K562 (cell line): ENCODE data around the gene TOM1L2. TPM values are rescaled to one million over a fixed set of nuclear protein-coding genes. Genes with fewer than 3 reads are reported as not detected.

Experiments
- ATAC-seq: fragments of 200-7000 bp; cut with Tn5 transposase; 3 replicates; pipeline ENCODE4 v1.9.1; 2020; ENCODE audit warnings: moderate library complexity
- BruUV-seq: library from RNA; stranded (reverse); fragments of 400-500 nt; replicated peaks from 2 replicates; lab custom pipeline; 2021; lab: Mats Ljungman, UMichigan
- CTCF ChIA-PET: fragments of 300-600 bp; formaldehyde crosslinking; extraction: SDS; loops from one replicate; lab custom pipeline; 2021; ENCODE audit warnings: low intra/inter-chr PET ratio; lab: Yijun Ruan, JAX
- POLR2A ChIA-PET: fragments of 300-600, 350-650 bp; sonication (Branson Sonifier 250); formaldehyde crosslinking; extraction: SDS; loops from one replicate; lab custom pipeline; 2021; ENCODE audit warnings: antibody characterized with exemption, inconsistent platforms; lab: Yijun Ruan, JAX
- DNase-seq, 4 experiments: peaks; one replicate each; pipeline versions ENCODE4 v3.0.0 to v3.0.0-alpha.2; 2011 to 2018; ENCODE audit warnings: low spot score in 3 of 4, mixed read lengths in 3 of 4; ENCODE audit errors: extremely low read depth in 1 of 4
- FAIRE-seq: peaks from 2 replicates; lab custom pipeline; 2011; peaks lifted over from hg19 to GRCh38; lab: Jason Lieb, UNC
- H2AFZ ChIP-seq: 2 replicates; pipeline ENCODE4 v1.6.0; 2011; ENCODE audit warnings: low read depth, low read length, control low read depth, inconsistent platforms
- H3K27ac ChIP-seq: fragments of 200-600 bp; 3 replicates; pipeline ENCODE4 v1.8.0; 2011; ENCODE audit warnings: low read depth, mild to moderate bottlenecking, control low read depth, inconsistent platforms, low read length, moderate library complexity, mixed read lengths; ENCODE audit errors: extremely low read depth
- H3K27me3 ChIP-seq, 2 experiments: fragments of 300-600 bp in 1 of 2; 2 replicates in 1 of 2; 3 replicates in 1 of 2; pipeline versions ENCODE4 v1.6.0 to v1.8.0; 2011; ENCODE audit warnings: inconsistent platforms in 2 of 2, low read length in 2 of 2, mild to moderate bottlenecking in 1 of 2, mixed read lengths in 1 of 2, moderate library complexity in 1 of 2; ENCODE audit not compliant: control insufficient read depth in 2 of 2, insufficient read depth in 2 of 2
- H3K36me3 ChIP-seq: fragments of 300-600 bp; 3 replicates; pipeline ENCODE4 v1.8.0; 2011; ENCODE audit warnings: mild to moderate bottlenecking, low read length, inconsistent platforms; ENCODE audit not compliant: control insufficient read depth, insufficient read depth
- H3K4me1 ChIP-seq, 2 experiments: fragments of 200-600 bp in 1 of 2; replicated peaks in 1 of 2; 2 replicates in 1 of 2; 3 replicates in 1 of 2; pipeline versions ENCODE4 v1.5.1 to v1.8.0; 2011; ENCODE audit warnings: inconsistent platforms in 2 of 2, low read length in 2 of 2, mild to moderate bottlenecking in 1 of 2, mixed read lengths in 1 of 2, moderate library complexity in 1 of 2; ENCODE audit not compliant: control insufficient read depth in 2 of 2, insufficient read depth in 2 of 2
- H3K4me2 ChIP-seq: 2 replicates; pipeline ENCODE4 v1.6.1; 2011; ENCODE audit warnings: low read length, control low read depth, inconsistent platforms, mixed read lengths; ENCODE audit not compliant: insufficient read depth
- H3K4me3 ChIP-seq: fragments of 200-600 bp; sonication (generic), shearing (Covaris generic); 2 replicates; pipeline ENCODE4 v1.5.1; 2016; ENCODE audit warnings: control low read depth, inconsistent platforms
- H3K79me2 ChIP-seq: fragments of 200-600 bp; 3 replicates; pipeline ENCODE4 v1.8.0; 2011; ENCODE audit warnings: low read length, inconsistent platforms; ENCODE audit not compliant: control insufficient read depth, insufficient read depth
- H3K9ac ChIP-seq, 2 experiments: 2 replicates each; pipeline versions ENCODE4 v1.6.0 to v1.6.1; 2011; ENCODE audit warnings: low read depth in 2 of 2, low read length in 2 of 2, control low read depth in 1 of 2, inconsistent platforms in 1 of 2, mild to moderate bottlenecking in 1 of 2, mixed read lengths in 1 of 2; ENCODE audit not compliant: insufficient read depth in 1 of 2
- H3K9me1 ChIP-seq: one replicate; pipeline ENCODE4 v1.6.0; 2011; ENCODE audit warnings: inconsistent platforms, mild to moderate bottlenecking, low read length, moderate library complexity; ENCODE audit not compliant: control insufficient read depth, insufficient read depth
- H3K9me3 ChIP-seq: replicated peaks from 2 replicates; pipeline ENCODE4 v1.5.1; 2011; ENCODE audit warnings: low read depth, low read length, inconsistent platforms; ENCODE audit not compliant: control insufficient read depth, insufficient read depth
- H4K20me1 ChIP-seq: replicated peaks from 2 replicates; pipeline ENCODE4 v1.6.1; 2011; ENCODE audit warnings: low read length, inconsistent platforms, mixed read lengths; ENCODE audit not compliant: control insufficient read depth, insufficient read depth
- NBN ChIP-seq: fragments of 450-650 bp; IDR thresholded peaks from 2 replicates; pipeline ENCODE4 v1.6.1; 2016; ENCODE audit warnings: low read depth, mild to moderate bottlenecking
- NEUROD1 ChIP-seq: fragments of 150-350 bp; IDR thresholded peaks from 2 replicates; pipeline ENCODE4 v1.6.1; 2014; ENCODE audit warnings: borderline replicate concordance, low read length, low read depth; ENCODE audit not compliant: partially characterized antibody
- OTX1 ChIP-seq: fragments of 450-650 bp; formaldehyde crosslinking; IDR thresholded peaks from 2 replicates; pipeline ENCODE4 v1.4.0; 2022; ENCODE audit warnings: mild to moderate bottlenecking
- POLR2G ChIP-seq: fragments of 200-400 bp; formaldehyde crosslinking; IDR thresholded peaks from 2 replicates; pipeline ENCODE4 v1.6.1; 2017; ENCODE audit warnings: low read depth, mild to moderate bottlenecking, antibody characterized with exemption, low read length, moderate library complexity
- SNRNP70 ChIP-seq: fragments of 200-400 bp; formaldehyde crosslinking; optimal IDR thresholded peaks from 2 replicates; pipeline ENCODE3; 2017; ENCODE audit warnings: low read depth, low read length
- SP1 ChIP-seq: sonication (generic); formaldehyde crosslinking; IDR thresholded peaks from 2 replicates; pipeline ENCODE4 v1.8.1; 2022; ENCODE audit warnings: mild to moderate bottlenecking, missing genetic modification reagents
- SRSF9 ChIP-seq: fragments of 200-400 bp; formaldehyde crosslinking; IDR thresholded peaks from 2 replicates; pipeline ENCODE4 v1.6.1; 2017; ENCODE audit warnings: low read depth, low read length, borderline replicate concordance
- TCF3 ChIP-seq: sonication (generic); formaldehyde crosslinking; IDR thresholded peaks from 2 replicates; pipeline ENCODE4 v1.4.0; 2020; ENCODE audit warnings: mild to moderate bottlenecking, missing genetic modification reagents
- TEAD1 ChIP-seq, 2 experiments: fragments of 450-650 bp in 1 of 2; sonication (generic) in 1 of 2; formaldehyde crosslinking; IDR thresholded peaks; 2 replicates each; pipeline versions ENCODE4 v1.4.0 to v1.8.0; 2020 to 2022; ENCODE audit warnings: mild to moderate bottlenecking in 2 of 2, missing genetic modification reagents in 1 of 2
- ZNF197 ChIP-seq: fragments of 200-800 bp; sonication (Bioruptor generic); IDR thresholded peaks from 2 replicates; pipeline ENCODE4 v1.6.1; 2016; ENCODE audit warnings: low read depth, missing genetic modification characterization, missing compliant biosample characterization
- ZNF507 ChIP-seq: conservative IDR thresholded peaks from 2 replicates; pipeline ENCODE4 v1.6.1; 2017; ENCODE audit warnings: missing genetic modification characterization, missing compliant biosample characterization
- ZNF589 ChIP-seq: fragments of 200-800 bp; sonication (Bioruptor generic); IDR thresholded peaks from 2 replicates; pipeline ENCODE4 v1.6.1; 2016; ENCODE audit warnings: low read depth, missing genetic modification characterization, missing compliant biosample characterization
- WGBS: fragments of 100-300 bp; shearing (Covaris generic); methylation state at CpG from one replicate; pipeline ENCODE4 v1.1.6; 2016; ENCODE audit warnings: low coverage, mixed read lengths; ENCODE audit not compliant: insufficient coverage; ENCODE audit errors: missing lambda C conversion rate; 5-methylcytosine and 5-hydroxymethylcytosine counted together
- in situ Hi-C: fragments of 300-500 bp; cut with MboI; formaldehyde crosslinking; loops from 4 replicates; pipeline ENCODE4 v1.15.0; 2018; ENCODE audit warnings: inconsistent platforms, mixed read lengths
- intact Hi-C: fragments of 100-400 bp; cut with micrococcal nuclease; formaldehyde crosslinking; loops from 2 replicates; pipeline ENCODE4 v1.14.2; 2022
- polyA plus RNA-seq, 8 experiments: library from polyadenylated mRNA; depleted of rRNA in 4 of 8; stranded (reverse) in 5 of 8; unstranded in 3 of 8; fragments of >200 nt; fragmentation: Nextera tagmentation in 2 of 8; fragmentation: Illumina TruSeq in 1 of 8; extraction: Ambion mirVana in 2 of 8; extraction: Trizol in 1 of 8; gene quantifications; 2 replicates each; pipeline versions ENCODE4 v1.2.1 to v1.2.3, GENCODE V29; 2011 to 2014; ENCODE audit warnings: inconsistent platforms in 1 of 8, missing spikeins in 1 of 8
- total RNA-seq, 7 experiments: library from RNA; depleted of rRNA in 6 of 7; stranded (reverse); fragments of >200 nt in 6 of 7; fragmentation: Illumina TruSeq in 2 of 7; extraction: Trizol in 2 of 7; gene quantifications; 2 replicates each; pipeline versions ENCODE4 v1.2.1 to v1.2.3, GENCODE V29; 2011 to 2021; ENCODE audit warnings: low replicate concordance in 1 of 7
- TF ChIP-seq, protein P1 (sequence below): fragments of 450-650 bp; conservative IDR thresholded peaks from 2 replicates; pipeline ENCODE4 v1.6.1; 2016; ENCODE audit warnings: missing genetic modification characterization, low read depth, mild to moderate bottlenecking, control low read depth, missing compliant biosample characterization
- TF ChIP-seq, protein P2 (sequence below): fragments of 450-650 bp; IDR thresholded peaks from 2 replicates; pipeline ENCODE4 v1.6.1; 2017; ENCODE audit warnings: mild to moderate bottlenecking, moderate library complexity

The TOM1L2 gene
- total and polyA plus RNA-seq, 9 of the 15 experiments (the other 6 are each of a cell fraction or from before 2014, with no cell fraction given), result 0.07 to 6.0 (median 2.5) TPM

DNA sequence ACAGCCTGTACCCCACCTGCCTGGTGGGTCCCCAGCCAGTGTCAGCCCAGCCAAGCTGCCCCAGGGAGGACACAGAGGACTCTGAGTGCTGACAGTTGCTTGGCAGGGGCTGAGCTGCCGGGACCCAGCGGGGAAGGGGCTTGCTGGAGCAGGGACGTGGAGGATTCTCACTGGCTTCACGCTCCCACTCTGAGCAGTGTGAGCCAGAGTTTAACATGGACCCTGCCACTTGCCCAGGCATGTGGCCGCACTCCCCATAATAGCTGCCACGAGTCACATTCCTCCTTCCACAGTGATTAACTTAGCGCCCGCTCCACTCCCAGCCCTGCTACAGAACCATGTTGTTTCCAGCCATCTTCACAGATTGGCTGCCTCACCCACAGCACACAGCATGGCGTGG is 166.6 kb downstream of the TOM1L2 start:
- in situ Hi-C loops, result no loop called here
- no peak for ATAC-seq

DNA sequence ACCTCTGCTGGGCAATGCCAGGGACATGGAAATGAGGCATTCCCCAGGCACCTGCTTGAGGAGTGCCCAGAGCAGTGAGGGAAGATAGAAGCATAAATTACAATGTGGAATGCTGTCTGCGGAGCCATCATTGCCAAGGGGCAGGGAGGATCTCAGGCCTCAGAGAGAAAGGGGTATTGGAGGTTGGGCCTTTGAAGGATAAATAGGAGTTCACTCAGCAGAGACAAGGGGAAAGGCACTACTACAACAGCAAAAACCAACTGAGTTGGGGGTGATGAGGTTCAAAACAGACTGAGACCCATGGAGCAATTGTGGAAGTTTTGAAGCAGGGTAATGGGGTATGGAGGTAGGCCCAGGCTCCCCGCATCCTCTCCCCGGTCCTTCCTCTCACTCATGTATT is 168.2 kb downstream of the TOM1L2 start:
- Histone ChIP-seq H4K20me1 (no peaks in the 10 kb centered on the region), H3K9me1 (no peaks in the 10 kb centered on the region), H3K27me3 (no peaks in the 10 kb centered on the region), H3K4me2 (no peak overlapping the region), H3K4me1 (peaks cover 0 to 28% of the 10 kb centered on the region in 2 experiments; a peak in 2 of 5 replicates), H3K9ac (no peak overlapping the region), H3K27ac (no peak overlapping the region), H2AFZ (no peak overlapping the region), H3K79me2 (no peaks in the 10 kb centered on the region), H3K4me3 (no peak overlapping the region), H3K9me3 (no peaks in the 10 kb centered on the region), H3K36me3 (peaks cover 14% of the 10 kb centered on the region; the same call in 2 of the 3 replicates)
- no peak for ATAC-seq
- TF ChIP-seq NEUROD1, result no peak
- TF ChIP-seq SP1 (CRISPR knock-in tag), result no peak
- TF ChIP-seq, protein P1, sequence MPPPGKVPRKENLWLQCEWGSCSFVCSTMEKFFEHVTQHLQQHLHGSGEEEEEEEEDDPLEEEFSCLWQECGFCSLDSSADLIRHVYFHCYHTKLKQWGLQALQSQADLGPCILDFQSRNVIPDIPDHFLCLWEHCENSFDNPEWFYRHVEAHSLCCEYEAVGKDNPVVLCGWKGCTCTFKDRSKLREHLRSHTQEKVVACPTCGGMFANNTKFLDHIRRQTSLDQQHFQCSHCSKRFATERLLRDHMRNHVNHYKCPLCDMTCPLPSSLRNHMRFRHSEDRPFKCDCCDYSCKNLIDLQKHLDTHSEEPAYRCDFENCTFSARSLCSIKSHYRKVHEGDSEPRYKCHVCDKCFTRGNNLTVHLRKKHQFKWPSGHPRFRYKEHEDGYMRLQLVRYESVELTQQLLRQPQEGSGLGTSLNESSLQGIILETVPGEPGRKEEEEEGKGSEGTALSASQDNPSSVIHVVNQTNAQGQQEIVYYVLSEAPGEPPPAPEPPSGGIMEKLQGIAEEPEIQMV, result no peak
- TF ChIP-seq TEAD1 (CRISPR knock-in tag; IDR thresholded peaks at IDR 0.05), result no peak
- TF ChIP-seq, protein P2, sequence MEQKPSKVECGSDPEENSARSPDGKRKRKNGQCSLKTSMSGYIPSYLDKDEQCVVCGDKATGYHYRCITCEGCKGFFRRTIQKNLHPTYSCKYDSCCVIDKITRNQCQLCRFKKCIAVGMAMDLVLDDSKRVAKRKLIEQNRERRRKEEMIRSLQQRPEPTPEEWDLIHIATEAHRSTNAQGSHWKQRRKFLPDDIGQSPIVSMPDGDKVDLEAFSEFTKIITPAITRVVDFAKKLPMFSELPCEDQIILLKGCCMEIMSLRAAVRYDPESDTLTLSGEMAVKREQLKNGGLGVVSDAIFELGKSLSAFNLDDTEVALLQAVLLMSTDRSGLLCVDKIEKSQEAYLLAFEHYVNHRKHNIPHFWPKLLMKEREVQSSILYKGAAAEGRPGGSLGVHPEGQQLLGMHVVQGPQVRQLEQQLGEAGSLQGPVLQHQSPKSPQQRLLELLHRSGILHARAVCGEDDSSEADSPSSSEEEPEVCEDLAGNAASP, result no peak
- no peak for TF ChIP-seq OTX1
- no peak for TF ChIP-seq SRSF9
- no peak for TF ChIP-seq ZNF589 (CRISPR knock-in tag)
- TF ChIP-seq TCF3 (CRISPR knock-in tag), result no peak
- TF ChIP-seq NBN, result no peak
- no peak for TF ChIP-seq SNRNP70
- TF ChIP-seq ZNF197 (CRISPR knock-in tag), result no peak
- DNase-seq, result no peak
- ChIA-PET CTCF (no interaction called here), POLR2A (interaction anchor here (0.6 kb wide), 1 partner anchor 284 kb away, joined by 4 read pairs; no protein-coding TSS in a partner anchor)
- intact Hi-C loops, result no loop called here
- no peak for FAIRE-seq
- in situ Hi-C loops, result no loop called here
- no TSS peak for BruUV-seq
- WGBS, result 90% methylated on average over 3 of the region's 3 CpGs

More for the DNA sequence above, 166.6 kb downstream of the TOM1L2 start:
- Histone ChIP-seq H2AFZ (no peak overlapping the region), H3K4me3 (no peak overlapping the region)
- no TSS peak for BruUV-seq
- peak; percentile 39; the same call in 1 of the 2 replicates for TF ChIP-seq POLR2G
- no peak for TF ChIP-seq ZNF507
- TF ChIP-seq, all 486 proteins: peak for 1
- Histone ChIP-seq H3K27ac (no peak overlapping the region), H3K36me3 (peaks cover 19% of the 10 kb centered on the region; the same call in 2 of the 3 replicates), H3K79me2 (no peaks in the 10 kb centered on the region), H3K9me1 (no peaks in the 10 kb centered on the region), H3K27me3 (no peaks in the 10 kb centered on the region), H3K4me2 (no peak overlapping the region), H3K4me1 (peaks cover 0 to 31% of the 10 kb centered on the region in 2 experiments; a peak in 2 of 5 replicates), H3K9ac (no peak overlapping the region; a peak in 1 of 4 replicates), H3K9me3 (no peaks in the 10 kb centered on the region), H4K20me1 (no peaks in the 10 kb centered on the region)
- CTCF ChIA-PET, result no interaction called here
- DNase-seq (no peak), FAIRE-seq (no peak)
- intact Hi-C loops, result no loop called here
- WGBS, result 78% methylated on average over 7 of the region's 9 CpGs
- POLR2A ChIA-PET, result interaction anchor here (0.9 kb wide), 1 partner anchor 12 kb away, joined by 3 read pairs; no protein-coding TSS in a partner anchor
